CD8-positive, alpha-beta memory T cell (primary cell): Measurements from ENCODE around the gene LRTM2. TPM values are rescaled to one million over a fixed set of nuclear protein-coding genes. Genes with fewer than 3 reads are reported as not detected.
A peak's percentile ranks its signal among the peaks of the same experiment; 100 is the strongest.

ENCODE experiments used
- CTCF ChIA-PET: fragments of 350-600 bp; sonication (Branson Sonifier 250); formaldehyde crosslinking; loops from one replicate; lab custom pipeline; 2021; ENCODE audit warnings: antibody characterized with exemption; lab: Charles Lee
- POLR2A ChIA-PET: fragments of 350-600 bp; sonication (Branson Sonifier 250); formaldehyde crosslinking; loops from one replicate; lab custom pipeline; 2021; ENCODE audit warnings: antibody characterized with exemption; lab: Charles Lee
- DNase-seq, 5 donors: peaks; one replicate each; pipeline versions ENCODE4 v3.0.0 to v3.0.0-alpha.2; 2020 to 2022; ENCODE audit warnings: mixed read lengths in 1 of 5
- H3K27ac ChIP-seq: one replicate; pipeline ENCODE4 v1.7.0; 2013; ENCODE audit warnings: low read depth, mild to moderate bottlenecking, low read length, moderate library complexity
- H3K27me3 ChIP-seq: 2 replicates; pipeline ENCODE4 v1.7.0; 2013; ENCODE audit warnings: low read length, mild to moderate bottlenecking; ENCODE audit not compliant: insufficient read depth, poor library complexity, severe bottlenecking
- H3K36me3 ChIP-seq: 2 replicates; pipeline ENCODE4 v1.7.0; 2013; ENCODE audit warnings: mild to moderate bottlenecking, low read length, moderate library complexity; ENCODE audit not compliant: insufficient read depth
- H3K4me1 ChIP-seq: 2 replicates; pipeline ENCODE4 v1.7.0; 2013; ENCODE audit warnings: mild to moderate bottlenecking, low read length, moderate library complexity; ENCODE audit not compliant: insufficient read depth
- H3K4me3 ChIP-seq: 2 replicates; pipeline ENCODE4 v1.7.0; 2013; ENCODE audit warnings: mild to moderate bottlenecking, low read length
- H3K9me3 ChIP-seq: 2 replicates; pipeline ENCODE4 v1.7.0; 2013; ENCODE audit warnings: mild to moderate bottlenecking, low read length
- H3K27ac Mint-ChIP-seq, 8 donors: one replicate each; pipeline ENCODE4 v1.8.0; 2020 to 2021; ENCODE audit warnings: mixed read lengths in 8 of 8, mild to moderate bottlenecking in 6 of 8, inconsistent platforms in 3 of 8, moderate library complexity in 3 of 8
- H3K27me3 Mint-ChIP-seq, 2 donors: one replicate each; pipeline ENCODE4 v1.8.0; 2020 to 2021; ENCODE audit warnings: mixed read lengths in 2 of 2, mild to moderate bottlenecking in 1 of 2, moderate library complexity in 1 of 2
- H3K36me3 Mint-ChIP-seq, 3 donors: one replicate each; pipeline ENCODE4 v1.8.0; 2020 to 2021; ENCODE audit warnings: mixed read lengths in 3 of 3, inconsistent platforms in 1 of 3, mild to moderate bottlenecking in 1 of 3
- H3K4me1 Mint-ChIP-seq, 3 donors: one replicate each; pipeline ENCODE4 v1.8.0; 2020 to 2021; ENCODE audit warnings: mixed read lengths in 3 of 3, inconsistent platforms in 1 of 3, mild to moderate bottlenecking in 1 of 3
- H3K4me3 Mint-ChIP-seq, 7 donors: one replicate each; pipeline ENCODE4 v1.8.0; 2020 to 2021; ENCODE audit warnings: mixed read lengths in 7 of 7, mild to moderate bottlenecking in 6 of 7, moderate library complexity in 4 of 7, inconsistent platforms in 2 of 7
- H3K9me3 Mint-ChIP-seq, 5 donors: one replicate each; pipeline ENCODE4 v1.8.0; 2020 to 2022; ENCODE audit warnings: mixed read lengths in 5 of 5, mild to moderate bottlenecking in 3 of 5, moderate library complexity in 2 of 5, inconsistent platforms in 1 of 5
- polyA plus RNA-seq: library from polyadenylated mRNA; unstranded; fragments of 300-500 nt; fragmentation: Illumina TruSeq; gene quantifications from one replicate; pipeline ENCODE4 v1.2.3, GENCODE V29; 2021
- total RNA-seq, 2 experiments: library from RNA; stranded (reverse); gene quantifications; one replicate each; pipeline ENCODE4 v1.2.3, GENCODE V29; 2021

LRTM2 gene
- total and polyA plus RNA-seq, 3 experiments from 2014 or later, result 0.24 TPM; not detected in 2

GRCh38 chr12:1823237-1823636, 2.9 kb downstream of the LRTM2 start:
- no peaks in the 10 kb centered on the region for H3K36me3 Mint-ChIP-seq
- ChIA-PET POLR2A (no interaction called here), CTCF (interaction anchor here (1.0 kb wide), 1 partner anchor 170 kb away, joined by 3 read pairs; no protein-coding TSS in a partner anchor)
- no peaks in the 10 kb centered on the region for H3K9me3 Mint-ChIP-seq
- no peak overlapping the region for H3K4me3 ChIP-seq
- H3K27me3 ChIP-seq, result peaks cover 5% of the 10 kb centered on the region
- H3K36me3 ChIP-seq, result no peaks in the 10 kb centered on the region
- H3K9me3 ChIP-seq, result no peaks in the 10 kb centered on the region
- H3K27me3 Mint-ChIP-seq, result peaks cover 24 to 52% of the 10 kb centered on the region in 2 donors
- H3K4me1 ChIP-seq, result no peaks in the 10 kb centered on the region
- H3K27ac ChIP-seq, result no peak overlapping the region
- H3K4me3 Mint-ChIP-seq, result no peak overlapping the region
- no peak for DNase-seq
- H3K4me1 Mint-ChIP-seq, result peaks cover 0 to 3% (median 2%) of the 10 kb centered on the region in 3 donors
- H3K27ac Mint-ChIP-seq, result no peak overlapping the region

- Mint-ChIP-seq H3K4me1 (peaks cover 0 to under 1% (median 0%) of the 10 kb centered on the region in 3 donors), H3K9me3 (no peaks in the 10 kb centered on the region), H3K27me3 (peaks cover 20 to 45% of the 10 kb centered on the region in 2 donors), H3K36me3 (no peaks in the 10 kb centered on the region), H3K27ac (peak overlapping the region in 2 of 8 donors; percentile 64 to 89), H3K4me3 (no peak overlapping the region)
- H3K4me3 ChIP-seq, result no peak overlapping the region
- ChIA-PET POLR2A (interaction anchor here (0.6 kb wide), 1 partner anchor 19 kb away, joined by 4 read pairs; no protein-coding TSS in a partner anchor), CTCF (no interaction called here)
- DNase-seq, result no peak
- no peaks in the 10 kb centered on the region for H3K9me3 ChIP-seq
- no peaks in the 10 kb centered on the region for H3K4me1 ChIP-seq
- H3K27me3 ChIP-seq, result peaks cover 5% of the 10 kb centered on the region
- no peak overlapping the region for H3K27ac ChIP-seq
- H3K36me3 ChIP-seq, result no peaks in the 10 kb centered on the region
These were observed 5.2 kb downstream of the LRTM2 start for GRCh38 chr12:1825382-1826102.

- peaks cover 4% of the 10 kb centered on the region for H3K27me3 ChIP-seq
- no peak overlapping the region for H3K4me3 ChIP-seq
- ChIA-PET CTCF (no interaction called here), POLR2A (interaction anchor here (0.6 kb wide), 1 partner anchor 19 kb away, joined by 4 read pairs; no protein-coding TSS in a partner anchor)
- no peaks in the 10 kb centered on the region for H3K4me1 Mint-ChIP-seq
- H3K9me3 ChIP-seq, result no peaks in the 10 kb centered on the region
- no peaks in the 10 kb centered on the region for H3K9me3 Mint-ChIP-seq
- no peaks in the 10 kb centered on the region for H3K36me3 ChIP-seq
- no peak overlapping the region for H3K27ac Mint-ChIP-seq
- H3K36me3 Mint-ChIP-seq, result no peaks in the 10 kb centered on the region
- no peaks in the 10 kb centered on the region for H3K4me1 ChIP-seq
- H3K4me3 Mint-ChIP-seq, result no peak overlapping the region
- H3K27me3 Mint-ChIP-seq, result peaks cover 20 to 42% of the 10 kb centered on the region in 2 donors
- no peak for DNase-seq
- H3K27ac ChIP-seq, result no peak overlapping the region
These were observed 6.0 kb downstream of the LRTM2 start for GRCh38 chr12:1826401-1826800.

- H3K9me3 ChIP-seq, result no peaks in the 10 kb centered on the region
- no peaks in the 10 kb centered on the region for H3K36me3 ChIP-seq
- H3K4me3 ChIP-seq, result no peak overlapping the region
- POLR2A ChIA-PET, result no interaction called here
- no peaks in the 10 kb centered on the region for H3K36me3 Mint-ChIP-seq
- peaks cover 4% of the 10 kb centered on the region for H3K27me3 ChIP-seq
- H3K4me1 Mint-ChIP-seq, result no peaks in the 10 kb centered on the region
- no peak overlapping the region for H3K27ac Mint-ChIP-seq
- peaks cover 24 to 44% of the 10 kb centered on the region in 2 donors for H3K27me3 Mint-ChIP-seq
- no peak for DNase-seq
- H3K27ac ChIP-seq, result no peak overlapping the region
- CTCF ChIA-PET, result no interaction called here
- H3K4me1 ChIP-seq, result no peaks in the 10 kb centered on the region
- no peaks in the 10 kb centered on the region for H3K9me3 Mint-ChIP-seq
- no peak overlapping the region for H3K4me3 Mint-ChIP-seq
These were observed 6.7 kb downstream of the LRTM2 start for GRCh38 chr12:1826867-1827705.

GRCh38 chr12:1827826-1828805, 7.8 kb downstream of the LRTM2 start:
- Histone ChIP-seq H3K27me3 (peaks cover 4% of the 10 kb centered on the region), H3K36me3 (no peaks in the 10 kb centered on the region), H3K4me3 (no peak overlapping the region), H3K9me3 (no peaks in the 10 kb centered on the region), H3K27ac (no peak overlapping the region), H3K4me1 (no peaks in the 10 kb centered on the region)
- no peaks in the 10 kb centered on the region for H3K9me3 Mint-ChIP-seq
- no peak for DNase-seq
- ChIA-PET CTCF (no interaction called here), POLR2A (no interaction called here)
- peaks cover 26 to 44% of the 10 kb centered on the region in 2 donors for H3K27me3 Mint-ChIP-seq
- H3K4me3 Mint-ChIP-seq, result no peak overlapping the region
- H3K36me3 Mint-ChIP-seq, result no peaks in the 10 kb centered on the region
- no peaks in the 10 kb centered on the region for H3K4me1 Mint-ChIP-seq
- no peak overlapping the region for H3K27ac Mint-ChIP-seq

- H3K36me3 ChIP-seq, result no peaks in the 10 kb centered on the region
- no peak overlapping the region for H3K27ac ChIP-seq
- H3K4me3 Mint-ChIP-seq, result no peak overlapping the region
- peaks cover 4% of the 10 kb centered on the region for H3K27me3 ChIP-seq
- no peaks in the 10 kb centered on the region for H3K36me3 Mint-ChIP-seq
- no peak overlapping the region for H3K27ac Mint-ChIP-seq
- no peaks in the 10 kb centered on the region for H3K9me3 Mint-ChIP-seq
- no peaks in the 10 kb centered on the region for H3K4me1 Mint-ChIP-seq
- ChIA-PET POLR2A (no interaction called here), CTCF (no interaction called here)
- no peak for DNase-seq
- no peaks in the 10 kb centered on the region for H3K4me1 ChIP-seq
- H3K9me3 ChIP-seq, result no peaks in the 10 kb centered on the region
- no peak overlapping the region for H3K4me3 ChIP-seq
- H3K27me3 Mint-ChIP-seq, result peaks cover 22 to 47% of the 10 kb centered on the region in 2 donors
These were observed 8.5 kb downstream of the LRTM2 start for GRCh38 chr12:1828856-1829255.

GRCh38 chr12:1829306-1829900, 9.0 kb downstream of the LRTM2 start:
- no peak for DNase-seq
- H3K4me1 ChIP-seq, result no peaks in the 10 kb centered on the region
- POLR2A ChIA-PET, result no interaction called here

More at GRCh38 chr12:1829306-1829900, 9.0 kb downstream of the LRTM2 start:
- CTCF ChIA-PET, result no interaction called here
- H3K9me3 ChIP-seq, result no peaks in the 10 kb centered on the region
- Mint-ChIP-seq H3K36me3 (no peaks in the 10 kb centered on the region), H3K9me3 (no peaks in the 10 kb centered on the region), H3K4me3 (no peak overlapping the region), H3K27me3 (peaks cover 22 to 46% of the 10 kb centered on the region in 2 donors), H3K27ac (no peak overlapping the region), H3K4me1 (no peaks in the 10 kb centered on the region)
- H3K27ac ChIP-seq, result no peak overlapping the region
- H3K36me3 ChIP-seq, result no peaks in the 10 kb centered on the region
- peaks cover 4% of the 10 kb centered on the region for H3K27me3 ChIP-seq
- no peak overlapping the region for H3K4me3 ChIP-seq
